Measurements from ENCODE around the gene ITIH2. TPM values are rescaled to one million over a fixed set of nuclear protein-coding genes. Genes with fewer than 3 reads are reported as not detected.

Gene ITIH2
- polyA plus RNA-seq, 3 donors = not detected

DNA sequence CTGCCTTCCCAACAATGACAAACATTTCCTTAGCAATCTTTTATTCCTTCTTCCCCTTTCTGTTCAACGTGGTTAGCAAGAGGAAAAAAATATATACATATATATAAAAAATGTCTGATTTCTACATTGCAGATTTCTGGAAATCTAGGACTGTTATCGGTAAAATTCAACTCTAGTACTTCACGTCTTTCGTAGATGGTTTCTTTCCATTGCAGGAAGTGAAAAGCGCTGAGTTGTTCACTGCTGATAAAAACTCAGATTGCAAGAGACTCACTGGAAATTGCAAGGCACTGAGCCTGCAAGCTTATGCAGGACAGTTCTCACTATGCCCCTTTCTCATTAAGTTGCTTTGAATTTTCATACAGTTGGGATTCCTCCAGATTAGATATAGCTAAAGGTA, 60.8 kb downstream of the ITIH2 start:
- H3K36me3 ChIP-seq (replicated peaks in 1 of 2; ENCODE audit: control insufficient read depth in 1 of 2, insufficient read depth in 2 of 2, low read length in 2 of 2) = peaks cover 75 to 90% of the 10 kb centered on the region in 2 donors
- WGBS (ENCODE audit: insufficient coverage) = 8% methylated on average over 4 of the region's 5 CpGs

DNA sequence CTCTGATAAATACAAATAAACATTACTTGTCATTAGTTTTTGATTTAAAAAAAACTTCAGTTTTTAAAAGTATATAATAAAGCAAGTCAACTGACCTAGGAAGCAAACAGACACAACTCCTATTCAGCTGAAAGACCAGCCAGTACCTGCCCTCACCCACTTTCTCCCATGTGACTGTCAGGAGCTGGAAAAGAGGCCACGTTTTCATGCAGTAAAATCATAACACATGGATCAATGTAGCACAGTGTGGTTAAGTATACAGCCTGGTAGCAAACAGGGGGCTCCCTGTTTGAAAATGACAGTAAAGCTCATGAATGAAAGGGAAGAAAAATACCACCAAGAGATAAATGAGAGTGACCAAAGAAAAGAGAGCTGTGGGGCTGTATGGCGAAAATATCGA, 63.1 kb downstream of the ITIH2 start:
- Histone ChIP-seq H3K79me2 (ENCODE audit: insufficient read depth, low read length) (no peaks in the 10 kb centered on the region), H3K9me3 (replicated peaks in 1 of 2; ENCODE audit: control insufficient read depth in 1 of 2, insufficient read depth in 1 of 2, low read length in 2 of 2) (no peaks in the 10 kb centered on the region), H3K4me2 (replicated peaks; ENCODE audit: extremely low read depth, low read length, poor library complexity, severe bottlenecking) (no peak overlapping the region), H3K36me3 (replicated peaks in 1 of 2; ENCODE audit: control insufficient read depth in 1 of 2, insufficient read depth in 2 of 2, low read length in 2 of 2) (peaks cover 73 to 90% of the 10 kb centered on the region in 2 donors), H4K20me1 (ENCODE audit: insufficient read depth, low read length) (no peaks in the 10 kb centered on the region), H2AFZ (ENCODE audit: insufficient read depth, low read depth, low read length, poor library complexity, severe bottlenecking) (no peak overlapping the region), H3K27me3 (ENCODE audit: control insufficient read depth in 2 of 2, insufficient read depth in 2 of 2, low read length in 2 of 2) (no peaks in the 10 kb centered on the region), H3K4me1 (ENCODE audit: control insufficient read depth in 1 of 2, insufficient read depth in 2 of 2, low read length in 2 of 2) (peaks cover 5 to 15% of the 10 kb centered on the region in 2 donors), H3K9ac (ENCODE audit: insufficient read depth, low read length, poor library complexity, severe bottlenecking) (no peak overlapping the region), H3K4me3 (replicated peaks in 1 of 3; ENCODE audit: low read depth in 2 of 3, low read length in 3 of 3) (no peak overlapping the region), H3K27ac (ENCODE audit: low read depth in 1 of 2, low read length in 2 of 2) (no peak overlapping the region)
- H3K4me3 Mint-ChIP-seq = no peak overlapping the region
- peaks cover 67 to 84% of the 10 kb centered on the region in 2 donors for H3K36me3 Mint-ChIP-seq
- H3K9me3 Mint-ChIP-seq = no peaks in the 10 kb centered on the region
- no peak for DNase-seq
- intact Hi-C loops (cut with micrococcal nuclease) = no loop called here
- TF ChIP-seq, protein P1, sequence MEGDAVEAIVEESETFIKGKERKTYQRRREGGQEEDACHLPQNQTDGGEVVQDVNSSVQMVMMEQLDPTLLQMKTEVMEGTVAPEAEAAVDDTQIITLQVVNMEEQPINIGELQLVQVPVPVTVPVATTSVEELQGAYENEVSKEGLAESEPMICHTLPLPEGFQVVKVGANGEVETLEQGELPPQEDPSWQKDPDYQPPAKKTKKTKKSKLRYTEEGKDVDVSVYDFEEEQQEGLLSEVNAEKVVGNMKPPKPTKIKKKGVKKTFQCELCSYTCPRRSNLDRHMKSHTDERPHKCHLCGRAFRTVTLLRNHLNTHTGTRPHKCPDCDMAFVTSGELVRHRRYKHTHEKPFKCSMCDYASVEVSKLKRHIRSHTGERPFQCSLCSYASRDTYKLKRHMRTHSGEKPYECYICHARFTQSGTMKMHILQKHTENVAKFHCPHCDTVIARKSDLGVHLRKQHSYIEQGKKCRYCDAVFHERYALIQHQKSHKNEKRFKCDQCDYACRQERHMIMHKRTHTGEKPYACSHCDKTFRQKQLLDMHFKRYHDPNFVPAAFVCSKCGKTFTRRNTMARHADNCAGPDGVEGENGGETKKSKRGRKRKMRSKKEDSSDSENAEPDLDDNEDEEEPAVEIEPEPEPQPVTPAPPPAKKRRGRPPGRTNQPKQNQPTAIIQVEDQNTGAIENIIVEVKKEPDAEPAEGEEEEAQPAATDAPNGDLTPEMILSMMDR (IDR thresholded peaks at IDR 0.05) = no peak
- H3K4me1 Mint-ChIP-seq = peaks cover 15% of the 10 kb centered on the region
- H3K27me3 Mint-ChIP-seq (ENCODE audit: low read depth in 3 of 3) = no peaks in the 10 kb centered on the region
- WGBS (ENCODE audit: insufficient coverage) = no CpG with 5 or more reads among the region's 3 CpGs
- no peak overlapping the region for H3K27ac Mint-ChIP-seq

More for the DNA sequence above, 60.8 kb downstream of the ITIH2 start:
- TF ChIP-seq, protein P1 (IDR thresholded peaks at IDR 0.05) = no peak
- Histone ChIP-seq H3K9me3 (replicated peaks in 1 of 2; ENCODE audit: control insufficient read depth in 1 of 2, insufficient read depth in 1 of 2, low read length in 2 of 2) (no peaks in the 10 kb centered on the region), H3K79me2 (ENCODE audit: insufficient read depth, low read length) (no peaks in the 10 kb centered on the region), H2AFZ (ENCODE audit: insufficient read depth, low read depth, low read length, poor library complexity, severe bottlenecking) (no peak overlapping the region), H3K4me1 (ENCODE audit: control insufficient read depth in 1 of 2, insufficient read depth in 2 of 2, low read length in 2 of 2) (peaks cover 5 to 15% of the 10 kb centered on the region in 2 donors), H4K20me1 (ENCODE audit: insufficient read depth, low read length) (no peaks in the 10 kb centered on the region), H3K9ac (ENCODE audit: insufficient read depth, low read length, poor library complexity, severe bottlenecking) (no peak overlapping the region), H3K27me3 (ENCODE audit: control insufficient read depth in 2 of 2, insufficient read depth in 2 of 2, low read length in 2 of 2) (no peaks in the 10 kb centered on the region), H3K27ac (ENCODE audit: low read depth in 1 of 2, low read length in 2 of 2) (peak overlapping the region in 1 of 2 donors; percentile 47), H3K4me3 (replicated peaks in 1 of 3; ENCODE audit: low read depth in 2 of 3, low read length in 3 of 3) (no peak overlapping the region), H3K4me2 (replicated peaks; ENCODE audit: extremely low read depth, low read length, poor library complexity, severe bottlenecking) (peak overlapping the region; percentile 3)
- Mint-ChIP-seq H3K4me3 (no peak overlapping the region), H3K36me3 (peaks cover 69 to 87% of the 10 kb centered on the region in 2 donors), H3K9me3 (no peaks in the 10 kb centered on the region), H3K27me3 (ENCODE audit: low read depth in 3 of 3) (no peaks in the 10 kb centered on the region), H3K27ac (peak overlapping the region in 1 of 7 donors; percentile 0), H3K4me1 (peaks cover 15% of the 10 kb centered on the region)
- intact Hi-C loops (cut with micrococcal nuclease) = no loop called here
- no peak for DNase-seq

All from CD14-positive monocyte (primary cell).